ENCODE results near the gene CAMK2A.
A peak's percentile ranks its signal among the peaks of the same experiment; 100 is the strongest.
"Not testable (repeated sequence)": the region's sequence is repeated elsewhere in the genome, so short reads cannot be mapped to it uniquely, and the experiment has no call there.

The CAMK2A gene

DNA sequence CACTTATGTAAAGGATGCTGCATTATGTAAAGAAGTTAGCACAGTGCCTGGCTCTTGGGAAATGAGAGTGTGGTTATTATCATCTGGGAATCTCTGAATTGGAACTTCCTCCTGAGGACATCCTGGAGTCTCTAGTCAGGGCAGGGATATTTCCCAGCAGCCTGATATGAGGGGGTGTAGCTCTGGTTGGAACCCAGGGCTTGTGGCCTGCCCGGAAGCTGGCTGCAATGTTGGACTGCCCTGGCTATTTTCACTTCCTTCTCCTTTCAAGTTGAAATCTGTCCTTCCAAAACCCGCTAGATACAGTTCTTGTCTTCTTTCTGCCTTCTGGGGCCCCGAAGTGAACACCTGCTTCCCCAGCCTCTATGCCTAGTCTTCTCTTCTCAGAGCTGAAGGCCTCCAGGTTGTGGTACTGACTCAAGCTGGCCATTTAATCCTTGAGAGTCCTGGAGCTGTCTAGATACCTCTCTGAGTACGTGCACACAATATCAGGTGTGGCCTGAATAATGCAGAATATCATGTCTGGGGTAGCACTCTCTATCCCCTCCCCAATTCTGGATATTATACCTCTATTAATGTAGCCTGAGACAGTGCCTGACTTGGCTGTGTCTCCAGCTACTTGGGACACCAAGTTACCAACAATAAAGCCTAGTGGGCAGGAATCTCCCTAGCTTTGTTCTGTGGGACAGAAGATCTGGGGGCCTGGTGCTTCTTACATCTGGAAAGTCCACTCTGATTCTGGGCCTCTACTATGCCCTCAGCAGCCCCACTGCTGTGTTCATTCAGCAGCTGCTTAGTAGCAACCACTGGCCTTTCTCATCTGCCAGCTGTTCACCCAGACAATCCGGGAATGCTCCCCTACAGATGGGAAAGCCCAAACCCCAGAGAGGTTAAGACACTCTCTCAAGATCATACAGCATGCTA is 54.7 kb downstream of the CAMK2A start:
- no peak for DNase-seq

DNA sequence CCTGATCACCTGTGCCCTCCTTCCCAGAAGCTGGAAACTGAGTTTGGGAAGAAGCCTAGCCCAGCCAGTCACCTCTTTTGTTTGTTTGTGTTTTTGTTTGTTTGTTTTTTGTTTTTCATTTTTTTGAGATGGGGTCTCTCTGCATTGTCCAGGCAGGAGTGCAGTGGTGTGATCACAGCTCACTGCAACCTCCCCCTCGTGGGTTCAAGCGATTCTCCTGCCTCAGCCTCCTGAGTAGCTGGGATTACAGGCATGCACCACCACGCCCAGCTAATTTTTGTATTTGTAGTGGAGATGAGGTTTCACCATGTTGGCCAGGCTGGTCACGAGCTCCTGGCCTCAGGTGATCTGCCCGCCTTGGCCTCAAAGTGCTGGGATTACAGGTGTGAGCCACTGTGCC is 55.9 kb downstream of the CAMK2A start:
- DNase-seq = not testable (repeated sequence)

DNA sequence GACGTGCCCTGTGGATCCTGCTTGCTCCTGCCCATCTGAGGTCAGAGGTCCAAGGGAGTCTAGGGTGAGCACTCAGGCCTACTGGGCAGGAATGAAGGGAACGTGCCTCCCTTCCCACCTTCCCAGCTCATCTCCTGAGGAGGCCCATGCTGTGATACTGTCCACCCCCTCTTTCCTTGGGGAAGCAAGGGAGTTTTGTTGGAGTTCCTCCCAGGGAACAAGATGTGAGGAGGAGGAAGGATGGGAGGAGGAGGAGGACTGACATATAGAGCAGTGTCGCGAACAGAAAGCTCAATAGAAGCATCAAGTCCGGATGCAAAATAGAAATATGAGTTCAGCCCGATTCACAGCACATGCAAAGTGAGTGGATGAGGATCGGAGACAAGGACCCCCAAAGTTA is 58.7 kb downstream of the CAMK2A start:
- DNase-seq = no peak

DNA sequence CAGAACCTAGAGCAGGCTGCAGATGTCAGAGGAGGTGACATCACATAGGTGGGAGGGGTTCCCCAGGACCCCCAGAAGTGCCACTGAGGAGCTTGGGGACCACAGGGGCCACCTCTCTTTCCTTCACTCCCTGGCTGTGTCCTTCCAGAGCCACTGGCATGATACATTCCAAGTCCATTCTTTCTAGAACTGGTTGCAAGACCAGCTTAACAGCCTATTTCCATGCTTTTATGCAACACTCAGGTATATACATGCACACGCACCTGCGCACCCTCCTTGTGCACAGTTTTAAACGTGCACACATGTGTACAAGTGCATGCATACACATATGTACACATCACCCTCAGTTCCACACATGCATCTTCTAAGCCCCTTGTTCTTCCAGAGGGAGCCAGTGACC is 60.0 kb downstream of the CAMK2A start:
- DNase-seq = no peak

DNA sequence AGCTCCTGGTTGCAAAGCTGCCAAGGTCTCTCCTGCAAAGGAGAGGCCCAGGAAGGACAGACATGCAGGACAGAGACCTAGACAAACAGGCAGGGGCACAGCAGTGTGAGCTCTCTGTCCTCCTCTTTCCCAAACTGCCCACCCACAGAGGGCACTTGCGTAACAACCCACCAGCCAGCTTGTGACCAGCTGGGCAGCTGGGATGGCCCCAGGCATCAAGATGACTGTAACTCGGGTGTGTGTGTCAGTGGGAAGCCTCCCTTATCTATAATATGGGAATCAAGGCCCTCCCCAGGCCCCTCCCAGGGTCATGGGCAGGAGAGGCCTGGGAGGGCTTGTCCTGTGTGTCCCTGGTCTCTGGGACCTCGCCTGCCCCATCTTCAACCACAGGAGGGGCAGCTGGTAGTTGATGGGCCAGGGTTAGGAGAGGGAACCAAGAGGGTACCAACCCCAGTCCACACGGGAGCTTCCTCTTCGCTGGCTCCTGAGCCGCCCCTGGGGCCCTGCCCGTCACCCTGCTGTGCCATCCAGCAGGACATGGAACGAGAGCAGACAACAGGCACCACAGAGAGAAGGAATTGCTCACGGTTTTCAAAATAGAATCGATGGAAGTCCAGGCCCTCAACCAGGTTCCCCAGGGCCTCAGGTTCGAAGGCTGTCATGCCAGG is 61.8 kb downstream of the CAMK2A start:
- DNase-seq = no peak

DNA sequence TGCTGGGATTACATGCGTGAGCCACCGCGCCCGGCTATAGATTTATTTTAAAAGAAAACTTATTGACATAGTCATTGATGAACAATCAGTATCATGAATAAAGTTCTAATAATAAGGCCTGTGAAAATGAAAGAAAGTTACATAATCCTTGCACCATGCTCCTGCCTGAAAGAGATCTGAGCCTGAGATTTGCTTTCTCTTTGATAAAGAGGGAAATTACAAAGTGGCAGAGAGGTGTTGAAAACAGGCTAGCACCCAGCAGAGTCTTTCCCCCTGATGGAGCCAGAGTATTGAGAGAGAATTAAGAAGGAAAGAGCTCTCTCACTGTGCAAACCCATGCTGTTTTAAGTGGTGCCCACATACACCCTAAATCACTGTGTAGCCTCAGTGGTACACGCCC is 62.5 kb downstream of the CAMK2A start:
- no peak for DNase-seq

DNA sequence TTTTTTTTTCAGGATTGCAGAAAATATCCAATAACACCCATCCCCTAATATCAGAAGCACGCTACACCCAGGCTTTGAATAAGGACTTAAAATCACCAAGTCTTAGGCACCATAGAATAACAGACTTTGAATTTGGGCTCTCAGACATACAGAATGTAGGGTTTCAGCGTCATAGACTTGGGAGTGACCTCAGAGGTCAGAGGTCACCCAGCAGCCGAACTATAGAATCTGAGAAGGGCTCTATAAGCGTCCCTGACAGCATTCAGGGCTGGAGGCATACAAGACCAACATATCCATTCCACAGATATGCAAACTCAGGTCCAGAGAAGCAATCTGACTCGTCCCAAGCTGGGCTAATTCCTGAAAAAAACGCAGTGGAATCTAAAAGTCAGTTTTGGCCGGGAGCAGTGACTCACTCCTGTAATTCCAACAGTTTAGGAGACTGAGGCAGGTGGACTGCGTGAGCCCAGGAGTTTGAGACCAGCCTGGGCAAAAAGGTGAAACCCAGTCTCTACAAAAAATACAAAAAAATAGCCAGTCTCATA is 65.0 kb downstream of the CAMK2A start:
- DNase-seq = peak; percentile 38

DNA sequence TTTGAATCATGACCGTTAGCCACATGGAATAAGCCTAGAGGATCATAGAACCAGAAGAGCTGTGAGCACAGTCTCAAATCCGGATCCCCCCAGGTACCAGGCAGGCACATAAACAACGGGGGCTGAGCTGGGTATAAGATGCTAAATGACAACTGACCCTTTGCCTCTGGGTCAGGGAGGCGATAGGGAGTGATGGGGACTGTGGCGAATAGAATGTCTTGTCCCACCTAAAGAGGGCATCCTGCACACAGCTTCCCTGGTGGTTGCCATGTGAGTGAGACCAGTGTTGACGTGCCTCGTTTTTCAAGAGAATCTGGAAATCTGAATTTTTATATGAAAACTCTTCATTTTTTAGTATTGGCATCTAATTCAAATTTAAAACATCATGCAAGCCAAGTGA is 66.1 kb downstream of the CAMK2A start:
- no peak for DNase-seq

DNA sequence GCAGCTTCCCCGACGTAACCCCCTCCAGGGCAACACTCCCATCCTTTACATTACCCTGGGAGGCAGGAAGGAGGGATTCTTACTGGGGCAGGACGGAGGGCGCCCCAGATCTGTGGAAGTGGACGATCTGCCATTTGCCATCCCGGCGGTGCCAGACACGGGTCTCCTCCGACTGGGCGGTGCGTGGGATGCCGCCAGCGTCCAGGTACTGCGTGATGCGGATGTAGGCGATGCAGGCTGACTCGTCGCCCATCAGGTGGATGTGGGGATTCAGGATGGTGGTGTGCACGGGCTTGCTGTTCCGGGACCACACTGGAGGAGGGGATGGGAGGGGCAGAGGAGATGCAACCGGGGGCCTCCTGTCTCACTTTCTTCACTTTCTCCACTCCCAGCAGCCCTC is 66.7 kb downstream of the CAMK2A start:
- no peak for DNase-seq

DNA sequence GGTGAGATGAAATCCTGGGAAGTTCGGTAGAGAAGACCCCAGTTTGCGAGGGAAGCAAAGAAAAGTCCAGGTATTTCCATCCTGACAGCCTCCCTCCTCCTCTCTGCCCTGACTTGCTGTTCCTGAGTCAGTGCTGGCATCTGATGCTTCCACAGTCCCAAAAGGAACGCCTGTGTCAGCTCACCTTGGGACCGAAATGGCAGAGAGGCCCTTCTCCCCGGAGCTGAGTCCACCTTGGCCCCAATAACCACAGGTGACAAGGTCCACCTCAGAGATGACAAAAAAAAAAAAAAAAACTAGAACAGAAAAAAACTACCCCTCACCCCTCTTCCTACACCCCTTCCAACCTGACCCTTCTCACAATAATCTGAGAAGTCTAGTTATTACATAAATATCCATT is 68.1 kb downstream of the CAMK2A start:
- no peak for DNase-seq

DNA sequence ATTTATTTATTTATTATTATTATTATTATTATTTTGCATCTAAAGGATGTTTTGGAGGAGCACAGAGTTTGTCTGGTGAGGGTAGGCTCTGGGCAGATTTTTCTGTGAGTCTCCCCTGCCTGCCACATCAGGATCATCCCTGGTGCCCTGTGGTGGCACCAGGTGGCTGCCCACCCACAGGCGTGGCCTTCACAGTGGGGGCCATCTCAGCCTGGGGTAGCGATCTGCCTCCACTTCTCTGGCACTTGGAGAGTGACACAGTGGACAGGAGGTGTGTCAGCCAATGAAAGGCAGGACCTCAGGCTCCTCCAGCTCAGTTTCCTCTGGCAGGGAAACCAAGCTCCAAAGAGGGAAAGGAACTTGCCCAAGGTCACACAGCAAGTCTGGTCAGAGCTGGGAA is 69.7 kb downstream of the CAMK2A start:
- DNase-seq = no peak

DNA sequence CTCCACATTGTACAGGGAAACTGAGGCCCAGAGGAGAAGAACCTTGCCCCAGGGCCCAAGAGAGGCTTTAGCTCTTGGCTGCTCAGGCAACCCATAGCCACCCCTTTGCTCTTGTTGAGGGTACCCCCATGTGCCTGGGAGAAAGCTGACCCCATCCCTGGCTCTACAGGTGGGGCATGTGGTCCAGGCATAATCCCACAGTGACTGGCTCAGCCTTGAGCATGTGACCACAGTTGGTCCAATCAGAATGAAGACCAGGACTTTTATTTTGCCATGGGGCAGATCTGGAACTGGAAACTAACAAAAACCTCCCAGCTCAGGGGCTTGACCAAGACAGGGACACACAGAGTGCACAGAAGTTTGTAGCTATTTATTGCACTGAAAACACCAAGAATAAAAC is 70.4 kb downstream of the CAMK2A start:
- no peak for DNase-seq

DNA sequence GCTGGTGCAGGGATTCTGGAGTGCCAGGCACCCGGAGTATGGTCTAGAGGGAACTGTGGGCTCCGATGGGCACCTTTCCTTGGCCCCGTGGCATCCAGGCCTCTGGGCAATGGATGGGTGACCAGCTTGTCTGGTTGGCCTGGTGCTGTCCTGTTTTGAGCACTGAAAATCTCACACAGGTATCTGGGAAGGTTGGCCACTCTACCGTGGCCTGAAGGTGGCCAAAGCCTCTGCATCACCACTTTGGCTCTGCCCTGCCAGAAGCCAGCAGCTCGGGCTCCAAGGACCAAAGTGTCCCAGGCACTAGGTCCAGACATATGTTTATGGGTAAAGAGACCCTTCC is 70.9 kb downstream of the CAMK2A start:
- no peak for DNase-seq

DNA sequence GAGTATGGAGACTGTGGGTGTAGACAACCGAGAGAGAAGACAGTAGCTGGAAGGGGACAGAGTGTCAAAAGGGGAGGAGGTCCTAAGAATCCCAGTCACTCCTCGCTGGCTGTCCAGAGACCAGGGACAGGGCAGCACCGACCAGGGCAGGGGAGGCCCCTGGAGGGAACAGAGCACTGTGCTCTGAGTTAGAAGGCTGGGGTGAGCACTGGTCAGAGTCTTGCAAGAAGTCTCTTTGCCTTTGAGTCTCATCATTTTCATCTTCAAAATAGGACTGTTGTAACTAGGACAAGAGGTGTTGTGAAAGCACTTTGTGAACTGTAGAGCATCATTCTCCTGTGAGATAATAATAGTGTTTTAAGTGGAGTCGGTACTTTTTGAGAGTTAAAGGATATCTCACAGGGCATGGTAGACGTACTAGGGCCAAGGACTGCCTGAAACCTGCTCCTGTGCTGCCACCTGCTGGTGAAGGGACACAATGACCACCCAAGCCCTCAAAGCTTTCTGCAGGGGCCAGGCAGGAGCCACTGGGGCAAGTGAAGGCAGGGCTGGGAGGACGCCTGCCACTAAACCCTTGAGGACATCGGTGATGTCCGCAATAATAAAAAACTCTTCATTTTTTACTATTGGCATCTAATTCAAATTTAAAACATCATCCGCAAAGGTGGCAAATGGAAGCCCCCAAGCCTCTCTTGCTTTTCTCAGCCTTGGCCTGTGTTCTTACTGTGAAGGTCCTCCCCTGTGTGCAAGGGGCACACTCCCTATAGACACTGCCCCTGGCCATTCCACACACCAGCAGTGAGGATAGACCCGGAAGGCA is 71.5 kb downstream of the CAMK2A start:
- DNase-seq = peak; percentile 77

DNA sequence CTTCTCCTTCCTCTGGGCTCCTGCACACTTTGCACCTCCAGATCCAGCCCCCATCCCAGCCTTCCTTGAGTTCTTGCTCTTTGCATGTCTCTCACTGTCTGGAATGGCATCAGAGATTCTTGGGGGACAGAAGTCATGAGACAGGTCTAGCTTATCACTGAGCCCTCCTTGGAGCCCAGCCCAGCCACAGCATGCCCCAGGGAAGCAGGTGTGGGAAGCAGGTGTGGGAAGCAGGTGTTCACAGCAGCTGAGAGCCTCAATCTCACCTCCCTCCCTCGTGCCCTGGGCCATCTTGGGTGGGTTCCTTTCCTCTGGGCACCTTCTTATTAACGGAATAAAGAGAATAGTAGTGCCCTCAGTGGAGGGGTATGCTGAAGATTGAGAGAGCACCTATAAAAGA is 72.5 kb downstream of the CAMK2A start:
- DNase-seq = no peak

DNA sequence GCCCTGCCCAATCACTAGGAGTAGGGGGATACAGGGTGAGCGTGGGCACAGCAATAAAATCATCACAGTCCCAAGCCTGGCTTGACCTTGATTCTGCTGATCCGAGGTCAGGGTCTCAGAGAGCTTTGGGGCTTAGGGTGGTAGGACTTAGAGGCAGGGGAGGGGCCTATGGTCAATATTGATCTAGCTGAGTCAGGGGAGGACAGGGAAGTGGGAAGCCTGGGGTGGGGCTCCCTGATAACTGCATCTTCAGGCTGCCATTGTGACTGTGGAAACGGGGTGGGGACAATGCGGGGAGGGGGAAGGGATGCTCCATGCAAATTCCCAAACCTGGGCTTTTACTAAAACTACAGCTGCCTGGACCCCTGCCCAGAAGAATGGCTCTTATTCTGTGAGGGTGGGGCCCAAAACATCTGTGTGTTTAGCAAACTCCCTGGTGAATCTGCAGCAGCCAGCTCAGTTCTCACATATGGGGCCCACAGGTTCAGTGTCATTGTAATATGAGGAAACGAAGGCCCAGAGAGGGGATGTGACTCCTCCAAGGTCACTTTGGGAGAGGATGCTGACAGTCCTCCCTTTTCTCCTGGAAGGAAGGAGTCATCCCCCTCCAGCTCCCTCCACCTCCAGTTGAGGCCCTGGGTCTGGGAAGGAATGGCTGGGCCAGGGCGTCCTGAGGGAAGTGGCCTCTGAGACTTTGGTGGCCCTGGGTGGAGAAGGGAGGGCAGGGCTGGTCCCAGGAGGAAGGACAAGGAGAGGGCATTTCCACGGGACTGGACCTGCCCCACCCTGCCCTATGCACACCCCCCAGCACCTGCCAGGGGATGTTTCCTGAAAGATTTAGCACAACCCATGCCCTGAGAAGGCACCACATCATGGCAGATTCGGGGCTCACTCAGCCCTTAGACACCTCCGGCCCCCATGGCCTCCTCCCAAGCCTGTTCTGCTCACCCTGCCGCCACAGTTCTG is 73.3 kb downstream of the CAMK2A start:
- DNase-seq = no peak

DNA sequence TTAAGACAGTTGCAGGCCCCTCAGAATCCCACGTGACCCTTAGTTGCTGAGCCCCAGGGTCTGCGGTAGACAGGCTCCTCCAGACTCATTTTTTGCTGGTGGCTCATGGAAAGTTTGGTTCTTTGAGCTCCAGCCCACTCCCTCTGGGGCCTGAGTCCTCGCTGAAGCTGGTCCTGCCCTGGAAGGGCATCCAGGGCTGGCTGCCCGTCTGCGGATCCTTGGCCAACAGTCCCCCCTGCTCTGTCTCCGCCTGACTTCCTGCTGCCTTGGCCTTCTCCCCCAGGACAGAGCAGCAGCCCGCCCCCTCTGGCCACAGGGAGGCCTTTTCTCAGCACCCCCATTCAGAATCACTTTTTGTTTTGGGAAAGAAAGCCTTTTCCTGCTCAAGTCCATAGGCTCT is 75.3 kb downstream of the CAMK2A start:
- peak; percentile 70 for DNase-seq

DNA sequence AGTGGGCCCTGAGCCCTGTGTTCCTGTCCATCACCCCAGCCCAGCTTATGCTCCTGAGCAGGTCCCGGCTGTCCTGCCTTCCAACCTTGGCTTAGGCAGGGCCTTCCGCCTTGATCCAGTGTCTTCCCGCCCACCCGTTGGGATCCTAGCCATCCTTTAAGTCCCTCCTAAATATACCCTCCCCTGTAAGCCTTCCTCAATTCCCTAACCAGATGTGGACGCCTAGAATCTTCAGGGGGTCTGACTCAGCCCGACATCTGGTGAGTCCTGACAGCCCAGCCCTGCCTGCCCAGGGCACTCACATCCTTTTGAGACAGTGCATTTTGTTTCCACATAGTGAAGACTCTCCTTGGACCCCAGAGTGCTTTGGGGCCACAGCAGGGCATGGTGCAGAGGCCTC is 76.0 kb downstream of the CAMK2A start:
- peak; percentile 66 for DNase-seq

DNA sequence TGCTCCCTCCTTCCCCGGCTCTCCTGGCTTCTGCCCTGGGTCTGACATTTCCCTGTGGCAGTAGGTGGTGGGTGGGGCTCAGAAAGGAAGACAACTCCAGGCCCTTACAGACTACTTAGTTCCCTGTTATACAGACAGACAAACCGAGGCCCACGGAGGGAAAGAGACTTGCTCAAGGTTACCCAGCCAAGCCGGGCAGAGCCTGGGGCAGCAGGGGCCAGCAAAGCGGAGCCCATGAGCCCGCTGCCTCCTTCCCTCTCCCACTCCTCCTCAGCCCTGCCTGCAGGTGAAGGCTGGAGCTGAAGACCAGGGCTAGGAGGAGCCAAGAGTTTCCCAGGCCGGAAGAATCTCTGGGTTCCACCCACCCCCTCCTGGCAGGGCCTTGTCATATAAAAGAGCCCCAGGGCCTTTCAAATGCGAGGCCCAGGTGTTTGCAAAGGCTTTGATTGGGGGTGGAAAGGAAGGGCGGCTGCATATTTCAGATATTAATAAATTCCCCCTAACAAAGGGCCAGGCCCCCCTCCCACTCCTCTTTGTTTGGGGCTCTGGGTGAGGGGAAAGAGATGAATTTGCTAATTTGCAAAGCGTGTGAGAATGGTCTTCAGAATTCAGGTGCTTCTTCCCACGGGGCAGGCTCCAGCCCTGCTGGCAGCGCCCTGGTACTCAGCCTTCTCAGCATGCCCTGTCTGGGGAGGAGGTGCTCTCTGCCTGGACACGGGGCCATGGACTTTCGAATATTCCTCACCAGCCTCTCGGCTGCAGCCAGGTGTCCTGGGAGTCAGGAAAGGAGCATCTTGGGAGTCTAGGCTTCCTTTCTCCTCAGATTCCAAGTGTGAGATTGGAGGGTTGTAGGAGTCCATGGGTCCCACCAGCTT is 78.2 kb downstream of the CAMK2A start:
- DNase-seq = no peak

DNA sequence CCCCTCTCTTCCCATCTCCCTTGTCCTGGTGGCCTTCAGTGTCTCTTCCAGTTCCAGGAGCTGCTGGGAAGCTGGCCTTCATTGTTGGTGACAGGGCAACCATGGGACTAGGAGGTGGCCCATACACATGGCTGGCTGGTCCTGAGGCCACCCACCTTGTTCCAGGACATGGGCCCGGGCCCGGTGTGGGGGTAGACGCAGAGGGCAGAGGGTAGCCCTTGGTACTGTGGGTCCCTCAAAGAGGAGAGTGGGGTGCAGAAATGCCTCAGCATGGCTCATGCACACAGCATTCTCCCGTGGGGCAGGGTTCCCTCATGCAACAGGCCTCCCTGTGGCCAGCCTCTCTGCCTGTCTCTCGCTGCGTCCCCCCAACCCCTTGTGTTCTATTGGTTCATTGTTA is 78.9 kb downstream of the CAMK2A start:
- DNase-seq = no peak

DNA sequence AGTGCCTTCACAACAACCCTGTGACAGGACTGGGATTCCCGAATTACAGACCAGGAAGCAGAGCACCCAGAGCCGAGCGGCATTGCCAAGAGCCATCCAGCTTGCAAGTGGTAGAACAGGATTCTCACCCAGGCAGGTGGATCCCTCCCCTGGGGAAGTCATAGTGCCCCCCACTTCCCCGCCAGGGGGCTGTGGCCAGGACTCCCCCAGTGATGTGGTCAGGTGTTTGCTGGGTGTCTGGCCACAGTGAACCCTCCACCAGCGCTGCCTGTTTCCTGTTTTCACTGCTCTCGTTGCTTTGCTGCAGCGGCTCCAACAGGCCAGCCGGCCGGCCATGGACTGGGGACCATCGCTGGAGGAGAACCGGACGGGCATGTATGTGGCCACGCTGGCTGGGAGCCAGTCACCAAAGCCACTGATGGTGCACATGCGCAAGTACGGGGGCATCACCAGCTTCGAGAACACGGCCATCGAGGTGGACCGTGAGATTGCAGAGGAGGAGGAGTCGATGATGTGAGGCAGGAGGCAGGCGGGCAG is 80.4 kb downstream of the CAMK2A start:
- no peak for DNase-seq

All from fibroblast of skin of right biceps (primary cell).